ENCODE measurements around the gene MACO1.

- TF ChIP-seq, protein P1, sequence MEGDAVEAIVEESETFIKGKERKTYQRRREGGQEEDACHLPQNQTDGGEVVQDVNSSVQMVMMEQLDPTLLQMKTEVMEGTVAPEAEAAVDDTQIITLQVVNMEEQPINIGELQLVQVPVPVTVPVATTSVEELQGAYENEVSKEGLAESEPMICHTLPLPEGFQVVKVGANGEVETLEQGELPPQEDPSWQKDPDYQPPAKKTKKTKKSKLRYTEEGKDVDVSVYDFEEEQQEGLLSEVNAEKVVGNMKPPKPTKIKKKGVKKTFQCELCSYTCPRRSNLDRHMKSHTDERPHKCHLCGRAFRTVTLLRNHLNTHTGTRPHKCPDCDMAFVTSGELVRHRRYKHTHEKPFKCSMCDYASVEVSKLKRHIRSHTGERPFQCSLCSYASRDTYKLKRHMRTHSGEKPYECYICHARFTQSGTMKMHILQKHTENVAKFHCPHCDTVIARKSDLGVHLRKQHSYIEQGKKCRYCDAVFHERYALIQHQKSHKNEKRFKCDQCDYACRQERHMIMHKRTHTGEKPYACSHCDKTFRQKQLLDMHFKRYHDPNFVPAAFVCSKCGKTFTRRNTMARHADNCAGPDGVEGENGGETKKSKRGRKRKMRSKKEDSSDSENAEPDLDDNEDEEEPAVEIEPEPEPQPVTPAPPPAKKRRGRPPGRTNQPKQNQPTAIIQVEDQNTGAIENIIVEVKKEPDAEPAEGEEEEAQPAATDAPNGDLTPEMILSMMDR (IDR thresholded peaks at IDR 0.05): no peak
- TF ChIP-seq RFX5 (IDR thresholded peaks at IDR 0.05) (no peak), REST (IDR thresholded peaks at IDR 0.05) (no peak), POLR2A (IDR thresholded peaks at IDR 0.05; ENCODE audit: low read length) (no peak), EP300 (IDR thresholded peaks at IDR 0.05) (no peak), MAFK (IDR thresholded peaks at IDR 0.05; ENCODE audit: partially characterized antibody) (no peak), HOXB13 (CRISPR knock-in tag; IDR thresholded peaks at IDR 0.05; ENCODE audit: low read depth) (no peak), EHMT2 (IDR thresholded peaks at IDR 0.05; ENCODE audit: low read depth) (no peak)
- TF ChIP-seq, protein P2, sequence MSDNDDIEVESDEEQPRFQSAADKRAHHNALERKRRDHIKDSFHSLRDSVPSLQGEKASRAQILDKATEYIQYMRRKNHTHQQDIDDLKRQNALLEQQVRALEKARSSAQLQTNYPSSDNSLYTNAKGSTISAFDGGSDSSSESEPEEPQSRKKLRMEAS (IDR thresholded peaks at IDR 0.05): no peak
Measured at GRCh38 chr1:25462732-25463131, 32.0 kb downstream of the MACO1 start.

All from A549 (cell line).